NCI-H446 treated with DMSO at 0.1 percent for 48 hours (cell line): ENCODE measurements around the gene POMGNT1.

ENCODE experiments used
- DNase-seq: peaks from one replicate; lab custom pipeline; 2025; lab: John Stamatoyannopoulos, UW

The POMGNT1 gene

DNA sequence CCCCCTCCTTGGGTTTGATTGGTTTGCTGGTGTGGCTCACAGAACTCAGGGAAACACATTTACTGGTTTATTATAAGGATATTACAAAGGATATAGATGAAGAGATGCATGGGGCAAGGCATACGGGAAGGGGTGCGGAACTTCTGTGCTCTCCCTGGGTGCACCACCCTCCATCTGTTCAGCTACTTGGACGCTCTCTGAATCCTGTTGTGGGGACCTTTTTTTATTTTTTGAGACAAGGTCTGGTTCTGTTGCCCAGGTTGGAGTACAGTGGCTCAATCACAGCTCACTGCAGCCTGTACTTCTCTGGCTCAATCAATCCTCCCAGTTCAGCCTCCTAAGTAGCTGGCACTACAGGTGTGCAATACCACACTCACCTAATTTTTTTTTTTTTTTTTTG, 12.3 kb upstream of the POMGNT1 start:
- no peak for DNase-seq

DNA sequence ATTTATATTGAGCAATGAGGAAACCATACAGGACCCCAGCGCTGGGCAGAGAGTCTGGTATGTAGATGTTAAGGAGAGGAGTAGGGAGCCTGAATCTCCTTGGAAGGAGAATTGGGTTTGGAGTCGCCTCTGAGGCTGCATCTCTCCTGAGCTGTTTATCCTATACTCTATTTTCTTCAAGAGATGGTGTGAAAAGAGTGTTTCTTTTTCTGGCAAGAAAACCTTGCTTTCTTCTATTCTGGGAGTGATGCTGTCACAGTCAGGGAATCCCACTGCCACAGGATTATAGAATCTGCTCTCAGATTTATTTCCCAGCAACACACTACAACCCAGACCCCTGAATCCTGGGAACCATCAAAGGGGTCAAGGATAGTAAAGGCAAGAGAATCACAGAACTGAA, 8.2 kb upstream of the POMGNT1 start:
- DNase-seq, result no peak

DNA sequence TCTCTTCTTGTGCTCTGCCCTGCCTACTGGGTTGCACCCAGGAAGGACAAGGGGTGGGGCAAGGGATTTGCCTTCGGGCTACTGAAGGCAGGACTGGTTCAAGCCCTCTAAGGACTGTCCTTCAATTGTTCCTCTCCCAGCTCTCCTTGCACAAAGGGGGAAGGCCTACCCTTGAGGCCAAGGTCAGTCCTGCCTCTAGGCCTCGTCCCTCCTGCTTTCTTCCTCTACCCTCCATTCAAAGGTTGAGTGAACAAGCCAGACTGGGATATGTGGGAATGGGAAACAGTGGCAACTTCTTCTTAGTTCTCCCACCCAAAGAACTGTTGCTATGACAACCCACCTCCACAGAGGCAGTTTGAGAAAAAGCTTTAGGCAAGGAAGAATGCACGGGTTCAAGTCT, 7.6 kb upstream of the POMGNT1 start:
- no peak for DNase-seq

DNA sequence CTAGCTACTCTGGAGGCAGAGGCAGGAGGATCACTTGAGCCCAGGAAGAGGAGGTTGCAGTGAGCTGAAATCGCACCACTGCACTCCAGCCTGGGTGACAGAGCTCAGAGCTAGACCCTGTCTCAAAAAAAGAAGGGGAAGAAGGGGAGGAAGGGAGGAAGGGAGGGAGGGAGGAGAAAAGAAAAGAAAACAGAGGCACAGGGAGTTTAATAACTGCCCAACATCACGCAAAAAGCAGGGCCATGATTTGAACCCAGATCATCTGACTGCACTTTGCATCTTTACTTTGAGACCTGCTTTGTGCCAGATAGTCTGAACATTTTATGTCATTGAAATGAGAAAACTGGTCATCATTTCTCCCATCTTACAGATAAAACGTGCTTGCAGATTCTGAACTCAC, 6.9 kb upstream of the POMGNT1 start:
- no peak for DNase-seq

DNA sequence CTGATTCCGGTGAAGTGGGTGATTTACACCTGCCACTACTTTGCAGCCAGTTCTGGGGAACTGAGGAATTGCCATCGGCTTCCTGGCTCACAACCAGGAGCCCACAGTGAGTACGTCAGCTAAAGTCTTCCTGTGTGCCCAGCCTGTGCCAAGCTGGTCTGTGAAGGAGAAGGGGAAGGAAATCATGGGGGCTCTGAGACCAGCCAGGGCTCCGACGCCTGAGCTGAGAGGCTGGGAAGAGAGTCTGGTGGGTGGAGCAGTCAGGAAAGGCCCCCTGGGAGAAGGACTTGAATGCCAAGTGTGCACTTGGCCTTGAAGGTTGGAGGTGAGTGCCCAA, 6.1 kb upstream of the POMGNT1 start:
- DNase-seq, result no peak

DNA sequence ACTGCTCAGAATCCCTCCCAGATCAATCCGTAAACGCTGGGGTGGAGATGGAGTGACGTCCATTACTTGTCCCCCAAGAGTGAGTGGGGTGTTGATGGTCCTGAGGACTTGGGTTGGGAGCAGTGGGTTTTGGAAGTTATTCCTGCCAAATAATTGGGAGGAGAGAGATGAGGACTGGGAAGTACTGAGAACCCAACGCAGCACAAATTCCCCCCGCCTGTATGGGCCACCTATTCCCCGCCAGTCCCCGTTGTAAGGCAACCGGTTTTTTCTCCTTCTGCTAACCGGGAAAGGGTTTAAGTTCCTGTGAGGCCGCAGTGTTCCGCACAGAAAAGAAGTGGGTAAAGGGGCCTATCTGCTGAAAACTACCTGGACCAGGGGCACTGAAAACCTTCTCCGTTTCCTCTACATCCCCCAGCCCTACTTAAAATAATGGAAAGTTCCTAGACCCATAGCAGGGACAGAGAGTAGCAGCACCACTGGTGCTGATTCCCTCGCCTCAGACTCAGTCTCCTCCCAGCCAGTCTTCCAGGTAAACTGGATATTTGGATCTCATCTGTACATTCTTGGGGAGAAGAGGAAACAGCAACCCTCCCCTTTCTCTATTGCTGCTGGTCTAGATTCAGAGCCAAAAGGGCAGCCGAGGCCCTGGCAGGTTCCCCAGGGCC, 5.6 kb upstream of the POMGNT1 start:
- DNase-seq, result no peak

DNA sequence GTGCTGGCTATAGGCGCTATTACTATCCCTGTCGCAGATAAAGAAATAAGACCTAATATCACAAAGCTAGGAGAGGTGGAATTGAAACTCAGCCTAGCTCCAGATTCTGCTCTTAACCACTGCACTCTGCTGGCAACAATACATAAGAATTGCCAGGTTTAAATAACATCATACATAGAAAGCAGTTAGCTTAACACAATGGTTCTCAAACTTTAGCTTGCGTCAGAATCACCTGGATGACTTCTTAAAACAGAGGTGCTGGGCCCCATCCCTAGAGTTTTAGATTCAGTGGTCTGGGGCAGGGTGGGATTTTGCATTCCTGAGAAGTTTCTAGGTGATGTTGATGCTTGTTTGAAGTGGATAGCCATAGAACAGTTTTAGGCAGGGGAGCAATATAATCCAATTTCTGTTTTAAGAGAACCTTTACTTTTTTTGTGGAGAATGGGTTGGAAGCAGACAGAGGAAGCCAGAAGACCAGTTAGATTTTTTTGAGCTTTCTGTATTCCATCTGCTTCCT, 1.1 kb upstream of the POMGNT1 start:
- no peak for DNase-seq

DNA sequence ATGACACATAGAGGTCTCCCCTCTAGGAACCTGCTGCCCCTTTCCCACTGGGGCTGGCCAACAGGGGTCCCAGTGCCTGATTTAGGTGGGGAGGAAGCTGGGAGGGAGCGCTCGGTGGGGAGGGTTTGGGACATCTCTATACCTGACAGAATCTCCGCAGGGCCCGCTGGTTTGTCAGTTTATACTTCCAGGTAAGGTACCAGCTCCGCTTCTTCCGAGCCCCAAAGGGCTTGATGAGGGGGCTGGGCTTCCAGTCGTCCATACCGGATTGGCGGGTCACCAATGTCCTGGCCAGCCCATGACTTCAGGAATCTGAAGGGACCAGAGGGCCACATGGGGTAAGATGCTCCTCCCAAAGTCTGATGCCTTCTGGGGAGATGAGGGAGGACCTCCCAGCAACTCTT, 672 bp downstream of the POMGNT1 start:
- no peak for DNase-seq

DNA sequence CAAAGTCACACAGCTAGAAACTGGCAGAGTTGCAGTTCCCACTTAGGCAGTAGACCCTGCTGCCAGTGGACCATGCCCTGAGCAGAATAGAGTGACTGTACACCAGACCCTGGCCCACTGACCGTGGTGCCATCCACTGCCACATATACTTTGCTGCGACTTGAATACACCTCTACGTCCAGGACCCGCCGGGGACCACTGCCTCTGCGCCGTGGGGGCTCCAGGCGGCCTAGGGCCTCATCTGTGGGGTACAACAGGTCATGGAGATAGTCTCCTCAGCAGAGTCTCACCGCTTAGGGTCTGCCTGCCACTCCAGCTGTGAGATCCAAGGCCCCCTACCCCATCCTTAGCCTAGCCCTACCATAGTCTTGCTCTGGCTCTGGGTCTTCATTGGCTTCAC, 1.6 kb downstream of the POMGNT1 start:
- DNase-seq, result no peak

DNA sequence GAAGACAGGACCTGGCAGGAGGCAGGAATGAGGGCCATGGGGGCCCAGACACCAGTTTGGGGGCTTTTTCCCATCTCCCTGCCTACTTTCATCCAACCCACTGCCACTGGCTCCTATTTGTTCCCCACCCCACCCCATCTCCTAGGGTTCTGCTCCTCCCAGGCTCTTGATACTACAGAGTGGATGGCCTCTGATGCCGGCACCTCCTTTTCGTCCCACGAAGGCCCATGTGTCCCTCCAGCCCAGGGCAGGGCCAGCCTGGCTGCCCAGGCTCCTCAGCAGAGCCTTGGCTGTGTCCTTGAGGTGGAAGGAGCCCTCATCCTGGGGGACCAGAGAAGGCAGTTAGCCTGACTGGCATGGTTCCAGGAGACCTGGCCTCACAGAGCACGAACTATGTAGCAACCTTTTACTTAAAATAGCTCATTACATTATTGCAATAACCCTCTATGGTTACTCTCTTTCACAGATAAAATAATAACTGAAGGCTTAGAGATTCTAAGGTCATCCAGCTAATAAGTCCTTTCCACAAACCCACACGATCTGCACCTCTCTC, 3.5 kb downstream of the POMGNT1 start:
- no peak for DNase-seq

DNA sequence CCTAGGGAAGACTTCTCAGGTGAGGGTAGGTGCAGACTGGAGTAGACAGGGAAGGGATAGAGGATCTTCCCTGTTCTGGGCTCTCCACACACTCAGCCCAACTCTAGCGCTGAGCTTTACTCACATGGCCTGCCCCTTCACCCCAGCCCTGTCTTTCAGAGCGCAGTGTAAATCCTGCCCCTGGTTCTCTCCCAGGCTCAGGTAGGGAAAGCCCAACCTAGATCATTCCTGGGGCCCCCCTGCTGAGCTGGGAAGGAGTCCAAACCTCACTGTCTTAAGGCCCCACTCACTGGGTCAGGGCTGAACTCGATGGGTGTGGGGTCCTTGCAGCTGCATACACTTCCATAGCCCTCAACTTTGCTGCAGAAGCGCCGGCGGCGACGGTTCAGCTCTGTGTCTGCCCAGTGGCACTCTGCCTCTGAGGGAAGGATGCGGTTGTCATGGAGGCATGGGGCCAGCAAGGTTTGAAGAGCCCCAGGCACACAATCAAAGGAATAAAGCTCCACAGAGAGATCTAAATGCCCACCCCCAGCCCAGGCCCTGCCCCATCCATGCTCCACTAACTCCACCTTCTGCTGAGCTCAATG, 4.2 kb downstream of the POMGNT1 start:
- DNase-seq, result no peak

DNA sequence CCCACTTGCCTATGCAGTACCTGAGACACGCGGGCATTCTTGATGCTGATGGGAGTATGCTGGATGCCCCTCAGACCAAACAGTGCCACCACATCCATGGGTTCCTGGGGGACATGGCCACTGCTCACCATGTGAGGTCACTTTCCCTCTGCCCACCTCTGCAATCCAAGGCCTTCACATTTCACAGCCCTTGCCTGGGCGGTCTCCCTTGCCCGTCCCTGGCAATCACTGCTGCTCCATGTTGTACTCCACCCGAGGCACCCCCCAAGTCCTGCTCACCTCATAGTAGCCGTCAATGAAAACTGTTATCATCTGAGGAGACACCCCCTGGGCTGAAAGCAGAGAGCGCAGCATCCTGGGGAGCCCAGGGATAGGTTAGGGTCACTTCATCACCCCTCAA, 4.9 kb downstream of the POMGNT1 start:
- no peak for DNase-seq

DNA sequence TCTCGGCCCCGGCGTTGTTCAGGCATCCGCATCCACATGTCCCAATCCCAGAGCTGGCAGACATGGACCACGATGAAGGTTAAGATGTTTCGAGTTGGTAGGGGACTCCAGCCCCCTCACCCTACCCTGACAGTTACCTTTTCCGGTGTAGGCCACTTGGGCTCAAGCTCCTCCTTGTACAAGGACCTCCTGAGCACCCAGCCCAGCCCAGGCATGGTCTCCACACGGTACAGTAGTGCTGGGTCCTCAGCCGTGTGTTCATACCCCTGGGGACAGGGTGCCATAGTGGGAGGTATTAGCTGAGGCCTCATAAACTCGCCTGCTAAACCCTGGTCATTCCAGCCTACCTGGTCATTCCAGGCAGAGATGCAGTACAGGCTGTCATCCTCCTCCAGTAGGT, 6.1 kb downstream of the POMGNT1 start:
- no peak for DNase-seq

DNA sequence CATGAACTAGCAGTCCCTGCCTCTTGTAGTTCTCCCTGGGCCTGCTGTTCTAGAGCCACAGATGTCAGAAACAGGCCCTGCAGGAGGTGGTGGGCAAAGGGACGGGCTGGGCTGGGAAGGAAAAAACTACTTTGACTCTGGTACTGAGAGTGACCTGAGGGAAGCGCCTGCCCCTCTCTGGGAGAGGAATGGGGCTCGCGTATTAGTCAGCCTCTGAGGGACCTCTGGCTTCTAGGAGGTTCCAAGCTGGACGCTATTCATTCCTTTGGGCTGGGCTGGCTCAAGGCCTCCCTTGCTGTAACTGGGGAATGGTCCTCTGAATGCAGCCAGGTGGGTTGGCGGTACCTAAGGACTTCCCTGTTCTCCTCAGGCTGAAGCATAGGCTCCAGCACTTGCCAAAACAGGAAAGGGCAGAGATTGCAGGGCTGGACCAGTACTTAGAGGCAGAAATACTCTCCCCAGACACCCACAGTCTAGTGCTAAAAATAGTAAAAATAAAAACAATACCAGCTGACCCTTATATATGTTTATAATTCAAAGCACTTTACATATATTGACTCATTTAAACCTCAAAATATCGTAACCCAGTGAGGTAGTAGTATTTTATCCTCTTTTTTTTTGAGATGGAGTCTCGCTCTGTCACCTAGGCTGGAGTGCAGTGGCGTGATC, 7.1 kb downstream of the POMGNT1 start:
- DNase-seq, result no peak

DNA sequence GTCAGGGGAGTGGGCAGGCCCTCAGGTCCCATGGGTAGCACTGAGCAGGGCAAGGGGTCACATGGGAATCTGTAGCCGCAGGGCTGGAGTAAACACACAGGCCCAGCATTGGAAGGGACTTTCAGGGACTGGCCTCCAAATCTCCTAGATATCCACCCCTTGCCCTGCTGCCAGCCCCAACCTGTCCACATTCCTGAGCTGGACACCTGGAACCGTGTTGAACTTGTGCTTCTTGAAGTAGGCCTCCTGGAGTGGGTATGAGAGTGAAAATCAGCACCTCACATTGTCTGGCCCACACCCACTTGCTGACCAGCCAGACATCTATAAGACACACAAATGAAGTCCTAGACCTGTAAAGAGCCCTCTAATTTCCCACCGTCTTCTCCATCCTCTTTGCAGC, 7.7 kb downstream of the POMGNT1 start:
- no peak for DNase-seq

DNA sequence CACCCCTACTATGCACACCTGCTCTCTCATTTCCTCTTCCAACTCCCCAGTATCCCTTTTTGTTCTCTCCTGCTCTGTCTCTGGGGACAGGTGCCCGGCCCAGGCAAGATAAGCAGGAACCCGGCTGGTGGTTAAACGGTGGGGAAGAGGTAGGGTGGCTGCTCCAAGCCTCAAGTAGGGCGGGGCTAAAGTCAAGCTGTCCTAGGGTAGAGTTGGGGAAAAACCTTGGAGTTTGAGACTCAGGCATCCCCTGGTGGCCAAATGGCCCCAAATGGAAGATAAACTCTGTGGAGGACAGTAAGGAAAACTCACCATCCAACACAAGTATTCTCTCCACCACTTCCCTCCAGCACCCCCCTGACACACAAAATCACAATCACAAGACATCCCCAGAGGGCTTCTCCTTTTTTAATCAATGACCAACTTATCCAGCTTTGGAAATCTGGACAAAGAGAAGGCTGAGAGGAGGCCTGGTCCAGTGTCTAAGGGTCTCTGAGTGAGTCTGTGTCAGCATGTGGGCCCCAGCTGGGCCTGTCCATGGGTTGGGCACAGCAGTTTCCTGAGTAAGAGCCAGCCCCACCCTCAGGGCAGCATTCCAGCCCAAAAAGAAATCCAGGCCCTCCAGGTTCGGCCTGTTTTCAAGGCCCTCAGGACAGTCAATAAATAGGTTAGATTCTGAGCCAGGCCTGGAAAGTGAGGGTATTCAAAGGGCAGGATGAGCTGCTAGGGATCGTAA, 9.8 kb downstream of the POMGNT1 start:
- DNase-seq, result no peak

DNA sequence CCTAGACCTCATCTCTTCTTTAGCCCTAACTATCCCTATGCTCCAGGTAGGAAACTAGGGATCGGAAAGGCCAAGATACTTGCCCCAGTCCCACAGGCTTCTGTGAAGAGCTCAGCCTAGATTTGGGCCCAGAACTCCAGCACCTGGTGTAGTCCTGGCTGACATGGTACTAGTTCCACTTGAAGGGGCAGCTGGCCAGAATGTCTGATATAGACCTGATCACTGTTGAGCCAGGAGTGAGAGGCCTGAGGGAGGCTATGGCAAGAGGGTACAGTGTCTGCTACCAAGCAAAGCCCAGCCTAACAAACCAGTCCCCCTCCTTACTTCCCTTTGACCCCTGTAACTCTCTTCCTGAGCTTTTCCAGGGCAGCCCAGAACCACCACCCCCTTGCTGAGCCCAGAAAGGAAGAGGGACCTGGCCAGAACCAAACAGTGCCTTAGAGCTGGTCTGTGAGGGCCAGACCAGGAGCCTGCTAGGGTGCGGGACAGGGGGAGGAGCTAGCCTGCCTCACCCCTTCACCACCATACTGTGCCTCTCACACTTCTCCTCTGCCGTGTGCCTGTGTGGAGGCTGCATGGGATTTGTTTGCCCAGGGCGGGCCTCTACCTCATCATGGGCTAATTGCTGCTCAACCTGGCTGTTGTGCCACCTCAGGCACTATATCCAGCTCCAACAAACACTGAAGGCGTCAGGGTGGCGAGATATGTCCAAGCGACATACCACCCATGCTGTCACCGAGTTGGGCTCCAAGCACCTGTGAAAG, 10.9 kb downstream of the POMGNT1 start:
- DNase-seq, result no peak

DNA sequence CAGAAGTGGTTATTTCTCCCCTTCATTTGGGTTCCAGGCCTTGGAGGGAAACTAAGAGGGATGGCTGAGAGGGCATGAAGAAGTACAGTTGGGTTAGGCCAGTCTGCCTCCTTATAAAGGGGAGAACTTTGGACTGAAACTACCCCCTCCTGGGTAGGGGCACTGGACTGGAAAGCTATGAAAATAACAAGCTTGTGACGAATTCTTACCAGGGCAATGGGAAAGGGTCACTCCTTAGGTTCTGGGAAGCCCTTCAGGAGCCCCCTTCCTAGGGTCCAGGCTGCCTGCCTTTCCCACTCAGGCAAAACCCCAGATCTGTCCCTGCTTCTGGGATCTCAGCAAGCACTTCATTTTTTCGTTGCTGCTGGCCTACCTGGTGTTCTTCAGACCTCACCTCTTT, 12.2 kb downstream of the POMGNT1 start:
- no peak for DNase-seq

DNA sequence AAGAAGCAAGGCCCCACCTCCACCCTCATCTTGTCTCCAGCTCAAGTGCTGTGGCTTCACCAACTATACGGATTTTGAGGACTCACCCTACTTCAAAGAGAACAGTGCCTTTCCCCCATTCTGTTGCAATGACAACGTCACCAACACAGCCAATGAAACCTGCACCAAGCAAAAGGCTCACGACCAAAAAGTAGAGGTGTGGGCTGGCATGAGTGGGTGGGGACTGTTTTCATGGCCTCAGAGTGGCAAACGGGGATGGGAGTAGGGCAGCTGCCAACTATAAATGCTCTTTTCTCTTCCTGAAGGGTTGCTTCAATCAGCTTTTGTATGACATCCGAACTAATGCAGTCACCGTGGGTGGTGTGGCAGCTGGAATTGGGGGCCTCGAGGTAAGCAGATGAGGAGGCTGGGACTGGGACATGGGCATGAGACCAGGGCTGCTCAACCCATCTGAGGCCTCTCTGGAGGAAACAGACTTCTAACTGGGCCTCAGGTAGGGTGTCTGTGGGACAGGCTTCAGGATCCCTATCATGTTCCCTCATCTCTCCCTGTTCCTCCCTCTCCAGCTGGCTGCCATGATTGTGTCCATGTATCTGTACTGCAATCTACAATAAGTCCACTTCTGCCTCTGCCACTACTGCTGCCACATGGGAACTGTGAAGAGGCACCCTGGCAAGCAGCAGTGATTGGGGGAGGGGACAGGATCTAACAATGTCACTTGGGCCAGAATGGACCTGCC, 13.1 kb downstream of the POMGNT1 start:
- DNase-seq, result no peak

DNA sequence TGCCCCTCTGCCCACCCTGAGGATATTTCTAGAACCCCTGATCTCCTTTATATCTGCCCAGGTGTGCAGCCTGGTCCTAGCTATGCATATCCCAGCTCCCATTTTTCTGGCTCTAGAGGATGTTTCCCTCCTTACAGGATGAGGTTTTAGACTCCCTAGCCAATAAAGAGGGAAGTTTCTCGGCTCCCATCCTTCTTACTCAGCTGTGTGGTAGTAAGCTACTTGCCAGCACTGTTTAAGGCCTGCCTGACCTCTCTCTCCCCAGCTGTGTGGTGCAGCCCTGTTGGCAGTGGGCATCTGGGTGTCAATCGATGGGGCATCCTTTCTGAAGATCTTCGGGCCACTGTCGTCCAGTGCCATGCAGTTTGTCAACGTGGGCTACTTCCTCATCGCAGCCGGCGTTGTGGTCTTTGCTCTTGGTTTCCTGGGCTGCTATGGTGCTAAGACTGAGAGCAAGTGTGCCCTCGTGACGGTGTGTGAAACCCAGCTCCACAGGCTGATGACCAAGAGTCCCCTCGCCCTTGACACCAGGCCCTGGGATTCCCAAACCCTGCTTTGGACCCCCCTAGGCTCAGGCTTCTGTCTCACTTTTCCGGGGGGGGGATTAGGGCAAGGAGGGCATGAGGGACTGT, 14.2 kb downstream of the POMGNT1 start:
- DNase-seq, result no peak
